Duodenal mucosa (tissue), 2 donors: Measurements from ENCODE around the gene DYNC1H1.
"Not testable (repeated sequence)": the region's sequence is repeated elsewhere in the genome, so short reads cannot be mapped to it uniquely, and the experiment has no call there.

Experiments
- H3K27ac ChIP-seq: one replicate; pipeline ENCODE4 v1.7.0; 2013; ENCODE audit warnings: low read depth, low read length
- H3K27me3 ChIP-seq, 2 donors: one replicate each; pipeline ENCODE4 v1.7.0; 2013; ENCODE audit warnings: low read length in 2 of 2, control low read depth in 1 of 2; ENCODE audit not compliant: insufficient read depth in 2 of 2, control insufficient read depth in 1 of 2
- H3K36me3 ChIP-seq, 2 donors: one replicate each; pipeline ENCODE4 v1.7.0; 2013; ENCODE audit warnings: low read length in 2 of 2, control low read depth in 1 of 2; ENCODE audit not compliant: insufficient read depth in 2 of 2, control insufficient read depth in 1 of 2
- H3K4me1 ChIP-seq, 2 donors: one replicate each; pipeline ENCODE4 v1.7.0; 2013; ENCODE audit warnings: low read length in 2 of 2, control low read depth in 1 of 2; ENCODE audit not compliant: insufficient read depth in 2 of 2, control insufficient read depth in 1 of 2
- H3K4me3 ChIP-seq, 2 donors: one replicate each; pipeline ENCODE4 v1.7.0; 2013; ENCODE audit warnings: low read length in 2 of 2, low read depth in 1 of 2
- H3K9ac ChIP-seq, 2 donors: one replicate each; pipeline ENCODE4 v1.7.0; 2013; ENCODE audit warnings: low read length in 2 of 2, low read depth in 1 of 2
- H3K9me3 ChIP-seq, 2 donors: one replicate each; pipeline ENCODE4 v1.7.0; 2013; ENCODE audit warnings: low read length in 2 of 2, control low read depth in 1 of 2; ENCODE audit not compliant: control insufficient read depth in 1 of 2

Gene DYNC1H1

GRCh38 chr14:102075155-102075554, 110.8 kb downstream of the DYNC1H1 start:
- H3K9ac ChIP-seq = no peak overlapping the region
- no peaks in the 10 kb centered on the region for H3K9me3 ChIP-seq
- no peak overlapping the region for H3K4me3 ChIP-seq
- H3K27me3 ChIP-seq = no peaks in the 10 kb centered on the region
- peaks cover 12 to 19% of the 10 kb centered on the region in 2 donors for H3K36me3 ChIP-seq
- H3K4me1 ChIP-seq = peaks cover 0 to 6% of the 10 kb centered on the region in 2 donors
- H3K27ac ChIP-seq = no peak overlapping the region

GRCh38 chr14:102077382-102077709, 113.0 kb downstream of the DYNC1H1 start:
- Histone ChIP-seq H3K9ac (no peak overlapping the region), H3K36me3 (peaks cover 34 to 41% of the 10 kb centered on the region in 2 donors), H3K4me3 (no peak overlapping the region), H3K27me3 (no peaks in the 10 kb centered on the region), H3K9me3 (no peaks in the 10 kb centered on the region), H3K27ac (no peak overlapping the region), H3K4me1 (no peaks in the 10 kb centered on the region)

- H3K27ac ChIP-seq, H3K4me3 ChIP-seq, H3K9me3 ChIP-seq, H3K9ac ChIP-seq, H3K4me1 ChIP-seq, H3K27me3 ChIP-seq: not testable (repeated sequence)
- H3K36me3 ChIP-seq = peaks cover 43 to 51% of the 10 kb centered on the region in 2 donors
These were observed 114.0 kb downstream of the DYNC1H1 start for GRCh38 chr14:102078361-102078791.

GRCh38 chr14:102078831-102079699, 114.7 kb downstream of the DYNC1H1 start:
- H3K36me3 ChIP-seq = peaks cover 45 to 57% of the 10 kb centered on the region in 2 donors
- no peak overlapping the region for H3K9ac ChIP-seq
- peaks cover 0 to 7% of the 10 kb centered on the region in 2 donors for H3K4me1 ChIP-seq
- no peaks in the 10 kb centered on the region for H3K9me3 ChIP-seq
- no peaks in the 10 kb centered on the region for H3K27me3 ChIP-seq
- H3K4me3 ChIP-seq = no peak overlapping the region
- no peak overlapping the region for H3K27ac ChIP-seq

- H3K9me3 ChIP-seq = no peaks in the 10 kb centered on the region
- H3K27me3 ChIP-seq = no peaks in the 10 kb centered on the region
- peaks cover 5 to 12% of the 10 kb centered on the region in 2 donors for H3K4me1 ChIP-seq
- no peak overlapping the region for H3K4me3 ChIP-seq
- no peak overlapping the region for H3K9ac ChIP-seq
- peaks cover 50 to 62% of the 10 kb centered on the region in 2 donors for H3K36me3 ChIP-seq
- H3K27ac ChIP-seq = no peak overlapping the region
These were observed 115.3 kb downstream of the DYNC1H1 start for GRCh38 chr14:102079700-102079979.

- Histone ChIP-seq H3K9me3 (no peaks in the 10 kb centered on the region), H3K9ac (no peak overlapping the region), H3K36me3 (peaks cover 58 to 70% of the 10 kb centered on the region in 2 donors), H3K4me3 (no peak overlapping the region), H3K27ac (no peak overlapping the region), H3K4me1 (peaks cover 13 to 20% of the 10 kb centered on the region in 2 donors), H3K27me3 (no peaks in the 10 kb centered on the region)
These were observed 116.1 kb downstream of the DYNC1H1 start for GRCh38 chr14:102080183-102081080.

- Histone ChIP-seq H3K27ac (no peak overlapping the region), H3K27me3 (no peaks in the 10 kb centered on the region), H3K36me3 (peaks cover 60 to 72% of the 10 kb centered on the region in 2 donors), H3K4me1 (peaks cover 18 to 22% of the 10 kb centered on the region in 2 donors), H3K9ac (no peak overlapping the region), H3K4me3 (no peak overlapping the region), H3K9me3 (no peaks in the 10 kb centered on the region)
These were observed 117.1 kb downstream of the DYNC1H1 start for GRCh38 chr14:102081231-102082080.

- Histone ChIP-seq H3K4me3 (peak overlapping the region; percentile 69 to 88), H3K9ac (peak overlapping the region; percentile 56 to 91), H3K36me3 (peaks cover 55 to 59% of the 10 kb centered on the region in 2 donors), H3K4me1 (peaks cover 18 to 22% of the 10 kb centered on the region in 2 donors)
- H3K27ac ChIP-seq, H3K9me3 ChIP-seq, H3K27me3 ChIP-seq: not testable (repeated sequence)
These were observed 120.1 kb downstream of the DYNC1H1 start for GRCh38 chr14:102084522-102084921.

GRCh38 chr14:102084931-102085330, 120.6 kb downstream of the DYNC1H1 start:
- Histone ChIP-seq H3K36me3 (peaks cover 51 to 55% of the 10 kb centered on the region in 2 donors), H3K9ac (peak overlapping the region; percentile 56 to 91), H3K4me3 (peak overlapping the region; percentile 69 to 88)

More at GRCh38 chr14:102084931-102085330, 120.6 kb downstream of the DYNC1H1 start:
- Histone ChIP-seq H3K27me3 (no peaks in the 10 kb centered on the region), H3K27ac (no peak overlapping the region), H3K4me1 (peaks cover 18 to 22% of the 10 kb centered on the region in 2 donors), H3K9me3 (no peaks in the 10 kb centered on the region)
